ENCODE measurements around the gene LRRTM4. TPM values are rescaled to one million over a fixed set of nuclear protein-coding genes. Genes with fewer than 3 reads are reported as not detected.
"Not testable (repeated sequence)": the region's sequence is repeated elsewhere in the genome, so short reads cannot be mapped to it uniquely, and the experiment has no call there.

Gene LRRTM4
- polyA plus RNA-seq, 3 donors, result 0.68 to 1.7 (median 0.87) TPM

DNA sequence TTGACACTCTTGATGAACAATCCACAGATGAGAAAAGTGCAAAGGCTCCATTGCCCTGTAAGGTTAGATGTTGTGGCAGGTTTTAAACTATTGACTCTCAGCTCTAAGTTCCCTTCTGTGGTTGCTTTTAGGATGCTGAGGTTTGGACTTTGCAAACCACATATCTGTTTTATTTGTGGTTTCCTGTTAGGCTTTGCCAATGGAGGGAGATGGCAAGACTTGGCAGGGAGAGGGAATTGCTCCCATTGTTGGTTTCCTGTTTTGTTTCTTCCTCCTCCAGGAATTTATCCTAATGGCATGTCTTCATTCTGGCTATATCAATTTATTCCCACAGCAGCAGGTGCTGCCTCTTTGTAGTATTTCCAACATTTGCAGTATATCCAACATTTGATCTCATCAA lies 772.3 kb downstream of the LRRTM4 start:
- DNase-seq, result no peak

DNA sequence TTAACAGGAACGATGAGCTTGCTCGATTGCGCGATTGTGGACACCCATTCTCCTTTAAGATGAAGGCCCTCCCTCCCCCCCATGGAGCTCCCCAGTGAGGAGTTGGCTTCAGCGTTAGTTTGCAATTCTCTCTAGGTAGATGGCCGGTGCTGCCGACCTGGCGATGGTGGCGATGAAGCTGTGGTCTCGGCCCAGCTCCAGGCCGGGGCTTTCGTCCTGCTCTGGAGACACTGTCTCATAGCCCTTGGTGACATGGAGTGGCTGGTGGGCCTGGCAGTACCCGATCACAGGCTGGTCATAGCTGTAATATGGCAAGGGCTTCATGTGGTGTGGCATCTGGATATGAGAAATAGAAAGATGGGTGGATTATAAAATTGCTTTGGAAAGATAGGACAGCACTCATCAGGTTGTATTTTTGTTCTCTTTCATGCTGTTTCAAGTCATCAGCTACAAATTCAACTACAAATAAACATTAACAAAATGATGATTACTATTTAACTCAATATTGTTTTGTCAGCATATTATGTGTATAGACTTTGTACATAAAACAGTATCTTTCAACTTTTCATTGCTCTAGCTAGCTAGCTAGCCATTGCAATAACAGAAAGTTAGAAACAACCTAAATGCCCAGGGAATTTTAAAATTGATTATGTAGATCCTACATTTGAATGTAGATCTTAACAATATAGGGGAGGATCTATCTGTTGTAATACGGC lies 773.4 kb downstream of the LRRTM4 start:
- no peak for DNase-seq

DNA sequence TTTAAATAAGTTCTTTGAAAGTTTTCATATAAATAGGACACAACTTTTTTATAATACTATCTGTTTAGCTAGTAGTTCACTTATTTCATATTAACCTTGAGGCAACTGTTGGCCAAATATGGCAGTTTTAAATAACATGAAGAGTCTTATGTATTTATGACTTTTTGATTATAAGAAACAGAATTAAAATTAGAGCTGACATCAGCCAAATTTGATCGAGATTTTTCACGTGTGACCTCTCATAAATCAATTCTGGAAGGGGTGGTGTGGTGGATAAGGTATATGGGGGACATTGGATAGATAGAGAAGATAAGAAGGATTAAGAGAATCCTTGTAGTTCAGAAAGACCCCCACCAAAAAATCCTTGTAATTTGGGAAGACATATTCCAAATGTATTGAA lies 776.6 kb downstream of the LRRTM4 start:
- no peak for DNase-seq

DNA sequence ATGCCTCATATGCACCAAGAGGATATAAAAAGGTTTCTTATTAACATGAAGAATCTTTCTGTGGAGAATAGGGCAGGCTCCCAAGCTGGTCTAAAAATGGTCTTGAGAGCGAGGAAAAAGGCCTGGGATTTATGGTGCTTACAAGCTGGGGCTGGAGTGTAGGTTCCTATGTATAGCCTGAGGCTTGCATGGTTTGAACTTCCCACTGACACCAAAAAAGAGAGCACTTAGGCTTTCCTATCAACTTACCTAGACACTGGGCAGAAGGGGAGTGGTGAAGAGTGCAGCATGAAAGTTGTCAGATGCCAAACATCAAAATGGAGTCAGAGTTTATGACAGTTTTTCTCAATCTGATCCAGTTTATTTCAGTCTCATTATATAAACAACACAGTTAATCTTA lies 784.6 kb downstream of the LRRTM4 start:
- DNase-seq, result no peak

DNA sequence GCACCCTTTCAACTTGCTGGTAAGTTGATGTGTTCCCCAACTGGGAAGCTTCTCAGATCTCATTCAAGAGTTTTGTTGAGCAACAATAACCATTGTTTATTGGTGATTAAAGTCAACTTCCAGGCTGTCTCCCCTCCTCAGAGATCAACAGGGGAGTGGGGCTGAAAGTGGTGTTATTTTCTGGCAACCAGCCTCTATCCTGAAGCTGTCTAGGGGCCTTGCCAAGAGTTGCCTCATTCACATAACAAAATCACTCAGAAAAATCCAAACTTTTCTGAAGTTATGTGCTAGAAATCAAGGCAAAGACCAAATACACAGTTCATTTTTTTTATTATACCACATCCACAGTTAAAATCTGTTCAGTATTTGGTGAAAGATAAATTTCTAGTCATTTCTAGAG lies 788.4 kb downstream of the LRRTM4 start:
- no peak for DNase-seq

DNA sequence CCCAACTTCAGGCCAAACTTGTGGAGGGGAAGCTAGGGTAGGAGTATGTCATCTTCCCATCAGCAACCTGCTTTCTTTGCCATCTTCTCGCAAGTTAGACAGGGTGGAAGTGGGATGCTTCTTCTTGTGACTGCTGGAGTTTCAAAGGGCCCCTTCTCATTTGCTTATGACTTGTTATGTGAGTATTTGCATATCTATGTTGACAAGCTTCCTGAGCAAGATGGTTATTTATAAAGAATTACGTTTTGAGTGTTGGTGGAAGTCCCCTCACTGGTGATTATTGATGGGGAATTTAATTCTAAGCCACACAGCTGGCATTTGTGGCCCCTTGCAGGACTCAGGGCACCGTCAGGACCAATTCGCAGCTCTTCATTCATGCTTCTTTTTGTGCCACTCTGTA lies 791.0 kb downstream of the LRRTM4 start:
- DNase-seq, result no peak

DNA sequence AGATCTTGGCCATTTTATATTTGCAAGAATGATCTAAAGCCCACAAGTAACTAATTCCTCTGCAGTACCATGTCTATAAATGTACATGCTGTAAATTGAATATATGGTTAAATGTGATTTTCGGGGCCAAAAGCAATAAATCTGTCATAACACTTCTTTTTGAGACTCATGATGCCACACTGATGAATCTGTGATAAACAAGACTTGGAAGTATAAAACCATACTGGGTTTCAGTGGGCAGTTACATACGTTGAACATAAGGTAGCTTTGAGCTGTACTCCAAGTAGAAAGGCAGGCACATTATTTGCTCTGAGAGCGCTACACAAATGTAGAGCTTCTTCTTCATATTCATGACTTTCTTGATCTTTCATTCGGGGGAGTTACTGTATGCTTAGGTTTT lies 792.2 kb downstream of the LRRTM4 start:
- DNase-seq, result no peak

DNA sequence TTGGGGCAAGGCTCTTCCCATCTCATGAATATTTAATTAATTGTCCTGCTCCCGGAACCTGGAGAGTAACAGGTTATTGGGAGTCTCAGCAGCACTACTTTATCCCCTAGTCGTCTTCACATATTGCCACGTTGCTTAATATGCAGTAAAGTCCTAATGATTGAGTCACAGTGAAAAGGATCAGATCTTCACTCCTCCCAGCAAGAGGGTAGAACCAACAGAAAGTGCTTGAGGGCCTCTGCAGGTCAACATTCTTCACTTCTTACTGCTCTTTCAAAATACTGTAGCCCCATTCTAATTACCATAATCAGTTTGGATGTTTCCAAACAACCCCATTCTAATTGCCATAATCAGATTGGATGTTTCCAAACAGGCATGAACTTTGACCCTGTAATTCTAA lies 801.0 kb downstream of the LRRTM4 start:
- no peak for DNase-seq

DNA sequence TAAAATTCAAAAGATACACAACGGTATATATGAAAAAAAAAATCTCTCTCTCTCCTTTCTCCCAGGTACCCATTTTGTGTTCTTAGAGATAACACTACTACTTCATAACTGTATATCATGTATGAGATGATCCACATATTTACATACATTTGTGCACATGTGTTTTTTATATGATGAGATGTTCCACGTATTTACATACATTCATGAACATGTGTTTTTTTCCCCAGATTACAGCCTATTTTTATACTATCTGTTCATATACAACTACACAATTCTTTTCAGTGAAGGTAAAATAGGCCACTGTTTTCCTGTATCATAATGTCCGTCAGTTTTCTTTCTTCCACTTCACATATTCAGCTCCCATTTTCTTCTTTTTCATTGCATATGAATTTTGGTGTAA lies 808.9 kb downstream of the LRRTM4 start:
- DNase-seq, result no peak

DNA sequence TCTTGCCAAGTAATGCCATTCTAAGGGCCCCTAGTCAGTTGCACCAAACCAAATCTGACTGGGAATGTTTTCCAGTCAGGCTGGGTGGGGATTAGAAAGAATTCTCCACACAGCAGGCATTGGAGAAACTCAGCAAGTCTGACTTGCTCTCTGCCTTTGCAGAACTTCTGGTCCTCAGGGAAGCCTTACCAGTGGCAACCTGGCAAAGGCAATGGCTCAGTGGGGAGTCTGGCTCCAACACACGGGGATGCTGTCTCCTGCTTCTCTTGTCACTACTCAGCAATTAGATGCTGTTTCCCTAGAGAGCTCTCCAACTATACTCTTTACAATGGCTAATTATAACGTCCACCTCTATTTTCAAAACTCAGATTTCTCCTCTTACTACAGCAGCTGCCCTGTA lies 810.7 kb downstream of the LRRTM4 start:
- no peak for DNase-seq

DNA sequence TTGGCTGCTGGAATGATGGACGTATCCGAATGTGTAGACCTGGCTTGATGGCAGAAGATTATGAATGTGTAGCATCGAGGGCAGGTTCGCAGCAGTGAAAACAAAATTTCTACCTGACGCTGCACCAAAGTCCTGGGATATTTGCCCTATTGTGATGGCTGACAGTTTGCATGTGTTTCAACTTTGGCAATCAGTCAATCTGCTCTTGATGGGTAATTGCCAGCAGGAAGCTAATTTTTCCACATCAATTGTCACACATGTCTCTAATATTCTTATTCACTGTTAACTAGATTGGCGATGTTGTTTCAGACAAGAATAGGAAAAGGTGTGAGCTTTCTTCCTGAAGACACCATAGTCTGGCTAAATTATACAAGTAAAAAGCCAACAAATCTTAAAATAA lies 821.3 kb downstream of the LRRTM4 start:
- DNase-seq, result no peak

DNA sequence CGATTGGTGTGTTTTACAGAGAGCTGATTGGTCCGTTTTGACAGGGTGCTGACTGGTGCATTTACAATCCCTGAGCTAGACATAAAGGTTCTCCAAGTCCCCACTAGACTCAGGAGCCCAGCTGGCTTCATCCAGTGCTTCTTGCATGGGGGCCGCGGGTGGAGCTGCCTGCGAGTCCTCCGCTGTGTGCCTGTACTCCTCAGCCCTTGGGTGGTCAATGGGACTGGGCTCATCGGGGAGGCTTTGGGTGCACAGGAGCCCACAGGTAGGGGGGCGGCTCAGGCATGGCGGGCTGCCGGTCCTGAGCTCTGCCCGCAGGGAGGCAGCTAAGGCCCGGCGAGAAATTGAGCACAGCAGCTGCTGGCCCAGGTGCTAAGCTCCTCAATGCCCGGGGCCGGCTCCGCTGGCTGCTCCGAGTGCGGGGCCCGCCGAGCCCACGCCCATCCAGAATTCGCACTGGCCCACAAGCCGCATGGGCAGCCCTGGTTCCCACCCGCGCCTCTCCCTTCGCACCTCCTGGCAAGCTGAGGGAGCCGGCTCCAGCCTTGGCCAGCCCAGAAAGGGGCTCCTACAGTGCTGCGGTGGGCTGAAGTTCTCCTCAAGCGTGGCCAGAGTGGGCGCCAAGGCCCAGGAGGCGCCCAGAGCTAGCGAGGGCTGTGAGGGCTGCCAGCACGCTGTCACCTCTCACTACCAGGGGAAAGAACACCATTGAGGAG lies 824.0 kb downstream of the LRRTM4 start:
- not testable (repeated sequence) for DNase-seq

All from renal pelvis (tissue), 4 donors.